Activated CD4-positive, alpha-beta T cell treated with anti-CD3 and anti-CD28 coated beads, Interleukin-2, amount 10 ng/mL, durations not matched to agents 24 days and 14 days (primary cell): Measurements from ENCODE around the gene MAGEA1. TPM values are rescaled to one million over a fixed set of nuclear protein-coding genes. Genes with fewer than 3 reads are reported as not detected.
"Not testable (repeated sequence)": the region's sequence is repeated elsewhere in the genome, so short reads cannot be mapped to it uniquely, and the experiment has no call there.

Experiments
- DNase-seq: peaks from one replicate; pipeline ENCODE4 v3.0.0; 2022
- H3K27ac Mint-ChIP-seq: one replicate; pipeline ENCODE4 v1.8.0; 2022; ENCODE audit warnings: mild to moderate bottlenecking, mixed read lengths
- H3K27me3 Mint-ChIP-seq: one replicate; pipeline ENCODE4 v1.8.0; 2022; ENCODE audit warnings: mixed read lengths
- H3K36me3 Mint-ChIP-seq: one replicate; pipeline ENCODE4 v1.8.0; 2022; ENCODE audit warnings: low read depth, mild to moderate bottlenecking, mixed read lengths
- H3K4me1 Mint-ChIP-seq: one replicate; pipeline ENCODE4 v1.8.0; 2021; ENCODE audit warnings: mixed read lengths
- H3K4me3 Mint-ChIP-seq: one replicate; pipeline ENCODE4 v1.8.0; 2022; ENCODE audit warnings: mild to moderate bottlenecking, moderate library complexity, mixed read lengths
- H3K9me3 Mint-ChIP-seq: one replicate; pipeline ENCODE4 v1.8.0; 2021; ENCODE audit warnings: mixed read lengths
- intact Hi-C: fragments of 100-400 bp; cut with micrococcal nuclease; formaldehyde crosslinking; loops from one replicate; pipeline ENCODE4 v1.15.1; 2023
- total RNA-seq: library from RNA; stranded (reverse); gene quantifications from 2 replicates; pipeline ENCODE4 v1.2.3, GENCODE V29; 2022

MAGEA1 gene, protein sequence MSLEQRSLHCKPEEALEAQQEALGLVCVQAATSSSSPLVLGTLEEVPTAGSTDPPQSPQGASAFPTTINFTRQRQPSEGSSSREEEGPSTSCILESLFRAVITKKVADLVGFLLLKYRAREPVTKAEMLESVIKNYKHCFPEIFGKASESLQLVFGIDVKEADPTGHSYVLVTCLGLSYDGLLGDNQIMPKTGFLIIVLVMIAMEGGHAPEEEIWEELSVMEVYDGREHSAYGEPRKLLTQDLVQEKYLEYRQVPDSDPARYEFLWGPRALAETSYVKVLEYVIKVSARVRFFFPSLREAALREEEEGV
- total RNA-seq = not detected in 2 replicates

DNA sequence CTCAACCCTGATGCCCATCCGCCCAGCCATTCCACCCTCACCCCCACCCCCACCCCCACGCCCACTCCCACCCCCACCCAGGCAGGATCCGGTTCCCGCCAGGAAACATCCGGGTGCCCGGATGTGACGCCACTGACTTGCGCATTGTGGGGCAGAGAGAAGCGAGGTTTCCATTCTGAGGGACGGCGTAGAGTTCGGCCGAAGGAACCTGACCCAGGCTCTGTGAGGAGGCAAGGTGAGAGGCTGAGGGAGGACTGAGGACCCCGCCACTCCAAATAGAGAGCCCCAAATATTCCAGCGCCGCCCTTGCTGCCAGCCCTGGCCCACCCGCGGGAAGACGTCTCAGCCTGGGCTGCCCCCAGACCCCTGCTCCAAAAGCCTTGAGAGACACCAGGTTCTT, at the start of gene MAGEA1:
Gene MAGEA1 (plus strand): TSS at position 154 of the 400 bp plus-strand sequence. CDS start 3,106 bp downstream, outside the sequence.
- no peaks in the 10 kb centered on the region for H3K36me3 Mint-ChIP-seq

DNA sequence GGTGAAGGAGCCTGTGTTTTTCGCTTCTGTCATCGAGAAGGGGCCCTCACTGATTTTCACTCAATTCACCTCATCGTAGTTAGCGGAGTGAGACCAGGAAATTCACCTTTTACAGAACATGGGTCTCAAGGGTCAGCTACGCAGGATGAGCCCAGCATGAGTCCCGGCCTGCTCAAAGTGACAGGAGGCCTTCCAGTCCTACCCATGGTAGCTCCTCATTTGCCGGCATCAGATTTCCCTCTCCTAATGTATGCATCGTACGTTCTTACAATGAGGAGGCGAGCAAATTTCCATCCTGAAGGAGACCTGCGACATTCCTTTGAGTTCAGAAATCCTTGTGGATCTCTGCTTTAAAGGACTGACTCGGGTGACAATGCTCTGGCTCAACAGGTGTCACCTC, 46.2 kb upstream of the MAGEA1 start:
- H3K27ac Mint-ChIP-seq, H3K4me1 Mint-ChIP-seq, intact Hi-C loops, DNase-seq, H3K27me3 Mint-ChIP-seq, H3K36me3 Mint-ChIP-seq, H3K4me3 Mint-ChIP-seq, H3K9me3 Mint-ChIP-seq: not testable (repeated sequence)

More for the DNA sequence above, at the start of gene MAGEA1:
- Mint-ChIP-seq H3K27ac (no peak within 1 kb of the TSS), H3K4me1 (no peaks in the 10 kb centered on the region), H3K27me3 (no peaks in the 10 kb centered on the region), H3K4me3 (no peak within 1 kb of the TSS), H3K9me3 (no peaks in the 10 kb centered on the region)
- intact Hi-C loops = no loop called here
- no peak for DNase-seq

DNA sequence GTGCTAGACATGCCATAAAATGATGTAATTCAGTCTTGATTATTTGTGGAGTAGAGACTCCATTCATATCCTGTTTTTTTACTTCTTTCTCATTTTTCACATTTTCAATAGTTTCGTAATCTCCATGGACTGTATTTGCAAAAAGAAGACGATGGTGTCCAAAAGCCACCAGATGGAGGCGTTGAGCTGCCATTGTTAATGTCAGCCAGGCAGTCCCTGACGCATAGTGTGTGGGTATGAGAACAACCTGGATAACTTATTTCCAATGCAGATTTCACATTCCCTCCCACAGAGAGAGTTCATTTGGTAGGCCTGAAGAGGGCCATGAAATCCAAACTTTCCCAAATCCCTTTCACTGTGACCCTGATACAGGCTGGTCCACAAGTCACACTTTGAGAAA, 40.0 kb upstream of the MAGEA1 start:
- H3K4me3 Mint-ChIP-seq, H3K4me1 Mint-ChIP-seq, H3K36me3 Mint-ChIP-seq, DNase-seq, H3K27me3 Mint-ChIP-seq, intact Hi-C loops, H3K9me3 Mint-ChIP-seq, H3K27ac Mint-ChIP-seq: not testable (repeated sequence)

DNA sequence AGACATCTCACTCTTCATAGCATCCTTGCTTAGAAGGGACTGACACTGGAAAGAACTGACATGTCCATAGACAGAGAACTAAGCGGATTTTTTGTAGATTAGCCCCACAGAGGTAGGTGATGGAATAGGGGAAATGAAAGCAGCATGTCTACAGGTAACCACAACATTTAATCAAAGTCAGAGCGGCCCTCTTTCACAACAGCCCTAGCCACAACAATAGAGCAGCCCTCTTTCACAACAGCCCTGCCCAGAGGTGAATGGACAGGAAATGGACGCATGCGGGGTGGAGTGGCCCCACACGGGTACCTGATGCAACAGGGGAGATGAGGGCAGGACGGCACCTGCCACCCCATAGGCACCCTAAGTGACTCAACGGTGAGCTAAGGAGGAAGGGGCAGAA, 32.8 kb upstream of the MAGEA1 start:
- H3K36me3 Mint-ChIP-seq, H3K9me3 Mint-ChIP-seq, DNase-seq, intact Hi-C loops, H3K4me1 Mint-ChIP-seq, H3K27me3 Mint-ChIP-seq, H3K4me3 Mint-ChIP-seq, H3K27ac Mint-ChIP-seq: not testable (repeated sequence)

DNA sequence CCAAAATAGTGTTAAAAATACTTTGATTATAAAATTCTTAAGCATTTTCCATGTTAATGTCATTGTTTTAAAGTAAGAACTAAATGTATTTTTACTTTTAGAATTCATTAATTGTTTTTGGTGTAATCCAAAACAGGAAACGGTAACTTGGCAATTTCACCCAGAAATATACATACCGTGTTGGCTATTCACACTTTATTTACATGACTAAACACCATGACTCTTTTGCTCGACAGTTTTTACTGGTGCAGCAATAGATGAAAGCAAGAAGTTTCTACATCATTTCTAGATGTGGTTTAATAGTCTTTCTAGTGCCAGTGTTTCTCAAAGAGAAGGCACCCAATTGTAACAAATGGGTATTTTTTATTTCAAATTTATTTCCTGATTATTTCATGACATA, 25.6 kb upstream of the MAGEA1 start:
- Mint-ChIP-seq H3K4me3 (no peak overlapping the region), H3K27me3 (peaks cover 4% of the 10 kb centered on the region), H3K36me3 (no peaks in the 10 kb centered on the region), H3K27ac (no peak overlapping the region), H3K9me3 (no peaks in the 10 kb centered on the region), H3K4me1 (no peaks in the 10 kb centered on the region)
- intact Hi-C loops = no loop called here
- no peak for DNase-seq

DNA sequence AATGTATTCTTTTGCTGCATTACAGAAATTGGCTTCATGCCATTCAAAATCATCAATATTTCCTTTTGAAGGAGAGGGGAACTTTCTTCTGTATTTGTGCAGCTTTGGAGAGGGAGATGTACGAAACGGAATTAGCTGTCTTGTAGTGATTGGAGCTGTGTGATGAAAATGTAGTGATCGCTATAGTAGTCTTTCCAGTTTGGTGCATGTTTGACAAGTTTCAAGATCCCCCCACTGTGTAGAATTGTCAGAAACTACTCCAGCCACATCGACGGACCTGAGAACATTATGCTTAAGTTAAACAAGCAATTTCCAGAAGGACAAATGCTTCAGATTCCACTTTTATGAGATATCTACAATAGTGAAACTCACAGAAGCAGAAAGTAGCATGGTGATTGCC, 21.6 kb upstream of the MAGEA1 start:
- H3K4me1 Mint-ChIP-seq = no peaks in the 10 kb centered on the region
- intact Hi-C loops = no loop called here
- no peaks in the 10 kb centered on the region for H3K9me3 Mint-ChIP-seq
- DNase-seq = no peak
- H3K27me3 Mint-ChIP-seq = peaks cover 4% of the 10 kb centered on the region
- no peak overlapping the region for H3K4me3 Mint-ChIP-seq
- no peaks in the 10 kb centered on the region for H3K36me3 Mint-ChIP-seq
- no peak overlapping the region for H3K27ac Mint-ChIP-seq

DNA sequence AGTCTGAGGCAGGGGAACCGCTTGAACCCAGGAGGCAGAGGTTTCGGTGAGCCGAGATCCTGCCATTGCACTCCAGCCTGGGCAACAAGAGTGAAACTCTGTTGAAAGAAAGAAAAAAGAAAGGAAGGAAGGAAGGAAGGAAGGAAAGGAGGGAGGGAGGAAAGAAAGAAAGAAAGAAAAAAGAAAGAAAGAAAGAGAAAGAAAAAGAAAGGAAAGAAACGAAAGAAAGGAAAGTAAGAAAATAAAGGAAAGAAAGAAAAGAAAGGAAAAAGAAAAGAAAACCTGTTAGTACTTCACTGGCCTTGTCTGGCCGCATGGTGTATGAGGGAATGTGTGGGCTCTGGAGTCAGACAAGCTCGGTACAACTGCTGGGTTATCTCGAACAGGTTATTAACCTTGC, 20.8 kb upstream of the MAGEA1 start:
- Mint-ChIP-seq H3K4me1 (no peaks in the 10 kb centered on the region), H3K27me3 (peaks cover 4% of the 10 kb centered on the region), H3K27ac (no peak overlapping the region), H3K9me3 (no peaks in the 10 kb centered on the region), H3K36me3 (no peaks in the 10 kb centered on the region), H3K4me3 (no peak overlapping the region)
- intact Hi-C loops = no loop called here
- no peak for DNase-seq

DNA sequence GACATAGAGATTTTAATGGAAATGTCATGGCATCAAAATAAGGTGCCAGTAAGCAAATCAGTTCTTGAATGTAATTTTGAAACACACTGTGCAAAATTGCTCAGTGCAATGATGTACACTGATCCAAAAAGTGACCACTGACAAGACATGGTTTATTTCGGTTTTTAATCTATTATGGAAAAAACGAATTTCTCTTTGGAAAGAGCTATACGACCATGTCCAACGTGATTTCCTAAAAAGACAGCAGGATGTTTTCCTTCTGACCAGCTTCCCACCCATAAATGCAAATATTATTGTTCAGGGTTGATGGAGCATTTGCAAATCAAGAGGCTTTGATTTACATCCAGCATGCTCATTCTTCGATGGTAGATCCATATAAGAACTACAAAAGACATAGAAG, 17.1 kb upstream of the MAGEA1 start:
- Mint-ChIP-seq H3K27ac (no peak overlapping the region), H3K4me3 (no peak overlapping the region), H3K27me3 (peaks cover 4% of the 10 kb centered on the region), H3K36me3 (no peaks in the 10 kb centered on the region), H3K9me3 (no peaks in the 10 kb centered on the region), H3K4me1 (no peaks in the 10 kb centered on the region)
- no peak for DNase-seq
- intact Hi-C loops = no loop called here

DNA sequence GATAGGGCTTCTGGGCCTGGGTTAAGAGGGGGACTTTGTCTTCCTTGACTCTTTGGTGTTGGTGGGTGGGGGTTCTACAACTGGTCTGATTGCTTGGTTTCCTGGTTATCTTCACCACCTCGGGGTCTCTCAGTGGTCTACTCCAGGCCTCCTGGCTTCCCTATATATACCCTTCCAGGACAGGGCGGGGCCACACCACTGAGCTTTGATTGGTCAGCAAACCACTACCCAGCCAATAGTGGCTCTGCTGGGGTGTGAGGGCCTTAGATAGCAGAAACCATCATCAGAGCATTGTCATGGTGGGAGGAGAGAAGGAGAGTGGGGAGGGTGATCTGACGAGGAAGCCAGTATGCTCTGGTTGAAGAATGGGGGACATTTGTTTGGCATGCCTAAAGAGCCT, 14.4 kb upstream of the MAGEA1 start:
- Mint-ChIP-seq H3K4me3 (no peak overlapping the region), H3K9me3 (no peaks in the 10 kb centered on the region), H3K4me1 (no peaks in the 10 kb centered on the region), H3K27me3 (peaks cover 3% of the 10 kb centered on the region), H3K36me3 (no peaks in the 10 kb centered on the region), H3K27ac (no peak overlapping the region)
- DNase-seq = no peak
- intact Hi-C loops = no loop called here

DNA sequence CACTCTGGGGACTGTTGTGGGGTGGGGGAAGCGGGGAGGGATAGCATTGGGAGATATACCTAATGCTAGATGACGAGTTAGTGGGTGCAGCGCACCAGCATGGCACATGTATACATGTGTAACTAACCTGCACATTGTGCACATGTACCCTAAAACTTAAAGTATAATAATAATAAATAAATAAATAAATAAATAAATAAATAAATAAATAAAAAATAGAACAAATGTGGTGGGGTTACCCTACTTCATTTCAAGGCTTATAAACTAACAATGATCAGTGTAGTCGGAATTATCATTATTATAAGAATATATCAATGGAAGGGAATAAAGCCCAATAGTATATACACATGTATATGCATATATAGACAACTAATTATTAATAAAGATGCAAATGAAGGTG, 10.7 kb upstream of the MAGEA1 start:
- intact Hi-C loops = not testable (repeated sequence)

DNA sequence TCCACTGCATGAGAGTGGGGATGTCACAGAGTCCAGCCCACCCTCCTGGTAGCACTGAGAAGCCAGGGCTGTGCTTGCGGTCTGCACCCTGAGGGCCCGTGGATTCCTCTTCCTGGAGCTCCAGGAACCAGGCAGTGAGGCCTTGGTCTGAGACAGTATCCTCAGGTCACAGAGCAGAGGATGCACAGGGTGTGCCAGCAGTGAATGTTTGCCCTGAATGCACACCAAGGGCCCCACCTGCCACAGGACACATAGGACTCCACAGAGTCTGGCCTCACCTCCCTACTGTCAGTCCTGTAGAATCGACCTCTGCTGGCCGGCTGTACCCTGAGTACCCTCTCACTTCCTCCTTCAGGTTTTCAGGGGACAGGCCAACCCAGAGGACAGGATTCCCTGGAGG, 2.7 kb downstream of the MAGEA1 start:
- H3K9me3 Mint-ChIP-seq = no peaks in the 10 kb centered on the region
- H3K27me3 Mint-ChIP-seq = no peaks in the 10 kb centered on the region
- H3K4me1 Mint-ChIP-seq = no peaks in the 10 kb centered on the region
- no peak overlapping the region for H3K4me3 Mint-ChIP-seq
- no peak for DNase-seq
- intact Hi-C loops = no loop called here
- H3K27ac Mint-ChIP-seq = no peak overlapping the region
- no peaks in the 10 kb centered on the region for H3K36me3 Mint-ChIP-seq

More for the DNA sequence above, 10.7 kb upstream of the MAGEA1 start:
- not testable (repeated sequence) for H3K27ac Mint-ChIP-seq, H3K9me3 Mint-ChIP-seq, H3K27me3 Mint-ChIP-seq, H3K36me3 Mint-ChIP-seq, DNase-seq, H3K4me1 Mint-ChIP-seq, H3K4me3 Mint-ChIP-seq

DNA sequence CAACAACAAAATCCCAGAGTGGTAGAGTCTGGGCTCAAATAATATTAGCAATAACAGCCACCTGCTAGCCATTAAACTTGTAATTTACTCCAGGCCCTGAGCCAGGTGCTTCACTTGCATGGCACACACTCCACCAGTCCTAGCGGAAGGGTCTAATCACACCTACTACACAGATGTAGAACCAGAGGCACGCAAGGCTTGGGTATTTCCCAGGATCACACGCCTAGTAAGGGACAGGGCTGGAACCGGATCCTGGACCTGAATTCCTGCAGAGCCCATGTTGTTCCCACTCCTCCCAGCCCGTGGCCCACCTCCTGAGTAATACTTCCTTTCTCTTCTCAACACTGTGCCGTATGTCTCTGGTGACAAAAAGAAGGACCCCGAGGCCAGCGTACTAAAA, 5.7 kb downstream of the MAGEA1 start:
- no peaks in the 10 kb centered on the region for H3K9me3 Mint-ChIP-seq
- peaks cover 3% of the 10 kb centered on the region for H3K27me3 Mint-ChIP-seq
- no peaks in the 10 kb centered on the region for H3K4me1 Mint-ChIP-seq
- no peaks in the 10 kb centered on the region for H3K36me3 Mint-ChIP-seq
- H3K27ac Mint-ChIP-seq = no peak overlapping the region
- intact Hi-C loops = no loop called here
- no peak for DNase-seq
- H3K4me3 Mint-ChIP-seq = no peak overlapping the region

DNA sequence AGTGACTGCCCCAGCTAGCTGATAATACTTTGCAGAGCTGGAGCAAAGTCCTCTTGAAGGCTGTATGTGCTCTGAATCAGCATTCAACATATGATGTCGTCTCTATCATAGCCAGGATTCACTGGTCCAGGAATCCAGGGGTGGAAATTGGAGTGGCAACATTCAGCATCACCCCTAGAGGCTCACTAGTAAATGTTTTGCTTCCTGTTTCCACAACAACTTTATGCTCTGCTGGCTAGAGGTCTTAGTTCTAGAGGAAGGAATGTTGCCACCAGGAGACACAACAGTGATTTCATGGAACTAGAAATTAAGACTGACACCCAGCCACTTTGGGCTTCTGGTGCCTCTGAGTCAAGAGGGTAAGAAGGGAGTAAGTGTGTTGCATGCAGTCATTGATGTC, 11.3 kb downstream of the MAGEA1 start:
- Mint-ChIP-seq H3K36me3 (no peaks in the 10 kb centered on the region), H3K9me3 (no peaks in the 10 kb centered on the region), H3K27me3 (peaks cover 13% of the 10 kb centered on the region), H3K4me3 (no peak overlapping the region), H3K4me1 (no peaks in the 10 kb centered on the region), H3K27ac (no peak overlapping the region)
- intact Hi-C loops = no loop called here
- no peak for DNase-seq

DNA sequence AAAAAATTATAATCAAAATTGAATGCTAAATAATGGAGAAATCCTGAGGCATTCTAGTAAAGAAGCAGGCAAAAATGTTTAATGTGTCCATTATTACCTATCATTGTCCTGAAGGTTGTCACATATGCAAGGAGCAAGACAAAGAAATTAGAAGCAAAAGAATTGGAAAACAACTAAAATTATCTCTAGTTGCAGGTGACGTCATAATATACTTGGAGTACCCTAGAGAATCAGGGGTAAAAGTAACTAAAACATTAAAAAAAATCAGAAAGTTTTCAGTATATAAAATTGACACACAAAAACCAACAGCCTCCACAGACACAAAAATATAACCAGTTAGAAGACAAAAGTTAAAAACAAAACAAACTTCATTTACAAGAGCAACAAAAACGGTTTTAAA, 21.4 kb downstream of the MAGEA1 start:
- H3K4me1 Mint-ChIP-seq = no peaks in the 10 kb centered on the region
- intact Hi-C loops = no loop called here
- no peak for DNase-seq
- no peak overlapping the region for H3K4me3 Mint-ChIP-seq
- H3K36me3 Mint-ChIP-seq = no peaks in the 10 kb centered on the region
- no peaks in the 10 kb centered on the region for H3K9me3 Mint-ChIP-seq
- H3K27ac Mint-ChIP-seq = no peak overlapping the region
- peaks cover 20% of the 10 kb centered on the region for H3K27me3 Mint-ChIP-seq

DNA sequence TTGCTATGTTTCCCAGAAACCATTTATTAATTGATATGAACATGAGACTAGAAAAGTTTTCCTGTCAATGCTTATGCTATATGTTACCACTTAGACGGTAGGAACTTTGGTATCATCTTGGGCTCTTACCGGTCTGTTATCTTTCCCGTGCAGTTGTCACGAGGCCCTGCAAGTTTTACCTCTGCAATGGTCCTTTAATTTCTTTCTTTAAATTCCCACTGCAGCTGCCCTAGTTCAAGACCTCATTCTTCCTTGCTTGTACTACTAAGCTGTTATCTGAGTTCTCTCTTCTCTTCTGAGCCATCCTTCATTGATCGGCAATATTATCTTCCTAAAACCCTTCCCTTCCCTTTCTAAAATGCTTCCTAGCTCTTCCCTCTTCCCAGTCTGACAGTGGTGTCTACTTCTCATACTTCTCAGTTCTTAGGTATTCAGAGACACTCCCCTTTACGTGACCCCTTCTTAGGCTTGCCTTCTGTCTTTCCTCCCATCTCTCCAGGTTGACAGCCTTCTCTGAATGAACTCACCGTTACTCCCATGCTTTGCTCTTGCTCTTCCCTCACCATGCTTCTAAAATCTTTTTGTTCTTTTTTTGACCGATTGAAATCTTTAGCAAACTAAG, 27.5 kb downstream of the MAGEA1 start:
- no peak overlapping the region for H3K4me3 Mint-ChIP-seq
- H3K27me3 Mint-ChIP-seq = peaks cover 19% of the 10 kb centered on the region
- no peaks in the 10 kb centered on the region for H3K4me1 Mint-ChIP-seq
- intact Hi-C loops = no loop called here
- no peaks in the 10 kb centered on the region for H3K9me3 Mint-ChIP-seq
- no peaks in the 10 kb centered on the region for H3K36me3 Mint-ChIP-seq
- H3K27ac Mint-ChIP-seq = no peak overlapping the region
- no peak for DNase-seq
